ENCODE results near the gene VAC14.

DNA sequence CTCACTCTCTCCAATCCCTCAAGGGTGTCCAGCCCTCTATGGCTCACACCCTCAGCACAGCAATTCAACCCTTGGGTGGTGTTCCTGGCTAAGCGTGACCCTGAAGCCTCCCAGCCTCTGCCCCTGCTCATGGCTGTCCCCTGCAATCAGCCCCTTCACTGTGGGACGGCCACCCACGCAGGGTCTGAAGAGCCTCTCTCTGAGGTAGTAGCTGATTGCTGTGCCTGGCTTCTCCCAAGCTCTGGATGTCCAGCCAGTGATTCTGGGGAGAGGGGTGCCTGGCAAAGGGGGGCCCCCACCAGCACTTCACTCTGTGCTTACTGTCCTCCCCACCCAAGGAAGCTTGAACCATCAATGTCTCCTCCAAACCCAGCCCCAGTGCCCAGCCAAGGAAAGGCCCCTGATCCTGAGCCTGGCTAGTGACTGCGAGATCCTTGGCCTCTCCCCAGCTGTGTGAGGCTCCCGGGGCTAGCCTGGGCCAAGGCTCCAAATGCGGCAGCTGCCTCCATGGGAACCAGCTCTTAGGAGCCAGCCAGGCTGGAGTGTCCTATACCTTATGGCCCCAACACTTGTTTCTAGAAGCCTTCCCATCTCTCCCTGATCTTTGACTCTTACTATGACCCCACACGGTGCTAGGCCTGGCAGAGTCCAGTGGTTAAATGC is 125.0 kb downstream of the VAC14 start:
- no peak for TF ChIP-seq CTCF (IDR thresholded peaks at IDR 0.05)
- TF ChIP-seq POLR2A (IDR thresholded peaks at IDR 0.05), result no peak
